Karpas-422 (cell line): ENCODE data around the gene NPIPA7. TPM values are rescaled to one million over a fixed set of nuclear protein-coding genes. Genes with fewer than 3 reads are reported as not detected.
"Not testable (repeated sequence)": the region's sequence is repeated elsewhere in the genome, so short reads cannot be mapped to it uniquely, and the experiment has no call there.

Experiments used
- DNase-seq: peaks from one replicate; pipeline ENCODE4 v3.0.0-alpha.2; 2015
- H2AFZ ChIP-seq: fragments of 200-600 bp; sonication (generic); 2 replicates; pipeline ENCODE4 v1.6.1; 2014; ENCODE audit warnings: antibody characterized with exemption, low read length, mixed read lengths
- H3K27ac ChIP-seq: fragments of 200-600 bp; sonication (generic); 2 replicates; pipeline ENCODE4 v1.5.1; 2014; ENCODE audit warnings: mild to moderate bottlenecking, low read length, moderate library complexity
- H3K27me3 ChIP-seq: fragments of 200-600 bp; sonication (generic); 2 replicates; pipeline ENCODE4 v1.6.1; 2014; ENCODE audit warnings: low read length, mixed read lengths
- H3K36me3 ChIP-seq: fragments of 200-600 bp; sonication (generic); 2 replicates; pipeline ENCODE4 v1.6.1; 2014; ENCODE audit warnings: low read length, mixed read lengths; ENCODE audit not compliant: insufficient read depth
- H3K4me1 ChIP-seq: fragments of 200-600 bp; sonication (generic); 2 replicates; pipeline ENCODE4 v1.6.1; 2014; ENCODE audit warnings: mild to moderate bottlenecking, low read length, mixed read lengths
- H3K4me2 ChIP-seq: fragments of 200-600 bp; sonication (generic); 2 replicates; pipeline ENCODE4 v1.6.1; 2014; ENCODE audit warnings: low read length, low read depth, mild to moderate bottlenecking; ENCODE audit not compliant: poor library complexity, severe bottlenecking
- H3K4me3 ChIP-seq: fragments of 200-600 bp; sonication (generic); 2 replicates; pipeline ENCODE4 v1.5.1; 2014; ENCODE audit warnings: mild to moderate bottlenecking, antibody characterized with exemption, low read length, mixed read lengths
- H3K79me2 ChIP-seq: fragments of 200-600 bp; sonication (generic); 2 replicates; pipeline ENCODE4 v1.6.1; 2014; ENCODE audit warnings: mild to moderate bottlenecking, low read length, mixed read lengths
- H3K9ac ChIP-seq: fragments of 200-600 bp; sonication (generic); 2 replicates; pipeline ENCODE4 v1.6.0; 2014; ENCODE audit warnings: low read length
- H3K9me2 ChIP-seq: fragments of 200-600 bp; sonication (generic), shearing (Covaris generic); replicated peaks from 2 replicates; pipeline ENCODE4 v1.6.0; 2014; ENCODE audit warnings: mild to moderate bottlenecking, low read length, moderate library complexity; ENCODE audit not compliant: insufficient read depth
- H3K9me3 ChIP-seq: fragments of 300-700, 200-600 bp; sonication (generic); 2 replicates; pipeline ENCODE4 v1.6.1; 2014; ENCODE audit warnings: low read length, mixed read lengths
- H4K20me1 ChIP-seq: fragments of 200-600 bp; sonication (generic); 2 replicates; pipeline ENCODE4 v1.6.1; 2014; ENCODE audit warnings: mild to moderate bottlenecking, antibody characterized with exemption, low read length, low read depth; ENCODE audit not compliant: insufficient read depth
- total RNA-seq: library from RNA; depleted of rRNA; stranded (reverse); fragments of >200 nt; shearing (Covaris generic); gene quantifications from 2 replicates; pipeline ENCODE4 v1.2.3, GENCODE V29; 2014; ENCODE audit warnings: low replicate concordance; rRNA removed

Gene NPIPA7
- 2.4 and 27.4 TPM in 2 replicates for total RNA-seq

- H3K4me3 ChIP-seq, H3K79me2 ChIP-seq, H3K4me1 ChIP-seq, H3K27me3 ChIP-seq, DNase-seq, H3K27ac ChIP-seq, H3K9ac ChIP-seq, H3K36me3 ChIP-seq, H3K9me3 ChIP-seq, H3K9me2 ChIP-seq, H4K20me1 ChIP-seq, H3K4me2 ChIP-seq, H2AFZ ChIP-seq: not testable (repeated sequence)
Observed at GRCh38 chr16:16378840-16379239, at the start of gene NPIPA7. Gene NPIPA7, plus strand, starts transcription at chr16:16379140. Its CDS starts 105 bp downstream, at chr16:16379245.

GRCh38 chr16:16331466-16331865 is 47.5 kb upstream of the NPIPA7 start:
- not testable (repeated sequence) for H3K27me3 ChIP-seq, H3K79me2 ChIP-seq, H3K36me3 ChIP-seq, H3K4me1 ChIP-seq, H4K20me1 ChIP-seq, H3K9me3 ChIP-seq, DNase-seq, H3K4me3 ChIP-seq, H3K27ac ChIP-seq, H3K9me2 ChIP-seq, H2AFZ ChIP-seq, H3K9ac ChIP-seq, H3K4me2 ChIP-seq

- not testable (repeated sequence) for H3K27me3 ChIP-seq
Observed at GRCh38 chr16:16357556-16357955, 21.4 kb upstream of the NPIPA7 start.

GRCh38 chr16:16358539-16359240 is 20.2 kb upstream of the NPIPA7 start:
- H3K79me2 ChIP-seq, H3K9ac ChIP-seq, H2AFZ ChIP-seq, H3K4me3 ChIP-seq, H3K4me1 ChIP-seq, H3K9me3 ChIP-seq, H3K27me3 ChIP-seq, DNase-seq, H4K20me1 ChIP-seq, H3K4me2 ChIP-seq, H3K36me3 ChIP-seq, H3K27ac ChIP-seq, H3K9me2 ChIP-seq: not testable (repeated sequence)

More at GRCh38 chr16:16357556-16357955, 21.4 kb upstream of the NPIPA7 start:
- not testable (repeated sequence) for H3K4me2 ChIP-seq, H3K27ac ChIP-seq, H3K4me3 ChIP-seq, DNase-seq, H3K9me2 ChIP-seq, H4K20me1 ChIP-seq, H2AFZ ChIP-seq, H3K9me3 ChIP-seq, H3K9ac ChIP-seq, H3K79me2 ChIP-seq, H3K4me1 ChIP-seq, H3K36me3 ChIP-seq

GRCh38 chr16:16363595-16363994 is 15.3 kb upstream of the NPIPA7 start:
- H3K27ac ChIP-seq, H3K4me3 ChIP-seq, H4K20me1 ChIP-seq, H3K36me3 ChIP-seq, H3K27me3 ChIP-seq, DNase-seq, H3K9me2 ChIP-seq, H3K9ac ChIP-seq, H3K9me3 ChIP-seq, H3K79me2 ChIP-seq, H3K4me1 ChIP-seq, H3K4me2 ChIP-seq, H2AFZ ChIP-seq: not testable (repeated sequence)

GRCh38 chr16:16364100-16364499 is 14.8 kb upstream of the NPIPA7 start:
- H3K27me3 ChIP-seq, H4K20me1 ChIP-seq, H3K27ac ChIP-seq, H3K9me2 ChIP-seq, H3K79me2 ChIP-seq, H3K4me2 ChIP-seq, H3K4me3 ChIP-seq, H3K9ac ChIP-seq, H3K36me3 ChIP-seq, H2AFZ ChIP-seq, DNase-seq, H3K4me1 ChIP-seq, H3K9me3 ChIP-seq: not testable (repeated sequence)

GRCh38 chr16:16364701-16365100 is 14.2 kb upstream of the NPIPA7 start:
- H3K27me3 ChIP-seq, H3K9me2 ChIP-seq, H2AFZ ChIP-seq, H3K4me1 ChIP-seq, H3K9ac ChIP-seq, H3K36me3 ChIP-seq, H3K79me2 ChIP-seq, H3K4me3 ChIP-seq, H3K27ac ChIP-seq, DNase-seq, H4K20me1 ChIP-seq, H3K9me3 ChIP-seq, H3K4me2 ChIP-seq: not testable (repeated sequence)

- H3K9me3 ChIP-seq, H3K9me2 ChIP-seq, H3K79me2 ChIP-seq, H3K9ac ChIP-seq, H3K36me3 ChIP-seq, H3K4me1 ChIP-seq, H4K20me1 ChIP-seq, H3K4me2 ChIP-seq, DNase-seq, H3K27me3 ChIP-seq, H3K4me3 ChIP-seq, H3K27ac ChIP-seq, H2AFZ ChIP-seq: not testable (repeated sequence)
Observed at GRCh38 chr16:16365319-16365718, 13.6 kb upstream of the NPIPA7 start.

- not testable (repeated sequence) for H3K4me1 ChIP-seq, H4K20me1 ChIP-seq, H3K9me3 ChIP-seq, DNase-seq, H3K36me3 ChIP-seq, H3K9me2 ChIP-seq, H3K4me2 ChIP-seq, H3K27me3 ChIP-seq, H3K79me2 ChIP-seq, H2AFZ ChIP-seq, H3K9ac ChIP-seq, H3K27ac ChIP-seq, H3K4me3 ChIP-seq
Observed at GRCh38 chr16:16365851-16366250, 13.1 kb upstream of the NPIPA7 start.
